ENCODE data around the gene ZNF777. TPM values are rescaled to one million over a fixed set of nuclear protein-coding genes. Genes with fewer than 3 reads are reported as not detected.

The ZNF777 gene
- total and polyA plus RNA-seq, 2 of the 4 experiments (the other 2 are of a cell fraction), result 3.2 to 6.5 TPM

- no peaks in the 10 kb centered on the region for H3K27me3 ChIP-seq (ENCODE audit: control insufficient read depth, insufficient read depth, low read length)
- WGBS, 2 experiments (ENCODE audit: extremely low coverage in 2 of 2, insufficient read length in 1 of 2), result 100% methylated on average over 1 of the region's 6 CpGs; no CpG with 5 or more reads in 1 of the 2 experiments
Observed at GRCh38 chr7:149471289-149471953, 10.6 kb upstream of the ZNF777 start.

More at GRCh38 chr7:149471289-149471953, 10.6 kb upstream of the ZNF777 start:
- intact Hi-C loops (cut with micrococcal nuclease), result no loop called here
- TF ChIP-seq BHLHE40 (IDR thresholded peaks at IDR 0.05; ENCODE audit: low read depth, low read length), result no peak
- no peak for TF ChIP-seq MAZ (IDR thresholded peaks at IDR 0.05; ENCODE audit: borderline replicate concordance, low read depth, low read length)
- TF ChIP-seq POLR2A (IDR thresholded peaks at IDR 0.05; ENCODE audit: low read depth, low read length), result no peak
- no peak for TF ChIP-seq CEBPB (IDR thresholded peaks at IDR 0.05; ENCODE audit: low read depth, low read length)
- no peak for TF ChIP-seq FOS (IDR thresholded peaks at IDR 0.05; ENCODE audit: low read depth, low read length)
- no peak for TF ChIP-seq RAD21 (IDR thresholded peaks at IDR 0.05; ENCODE audit: low read length)
- TF ChIP-seq USF2 (IDR thresholded peaks at IDR 0.05; ENCODE audit: low read depth, low read length), result no peak
- TF ChIP-seq MXI1 (IDR thresholded peaks at IDR 0.05; ENCODE audit: borderline replicate concordance, low read depth, low read length), result no peak
- TF ChIP-seq RCOR1 (IDR thresholded peaks at IDR 0.05; ENCODE audit: insufficient replicate concordance, low read length), result no peak
- TF ChIP-seq RFX5 (IDR thresholded peaks at IDR 0.05; ENCODE audit: low read depth, low read length), result no peak
- no peak for TF ChIP-seq CHD1 (IDR thresholded peaks at IDR 0.05; ENCODE audit: low read depth, low read length)
- no peak for TF ChIP-seq CTCF (conservative IDR thresholded peaks at IDR 0.05; ENCODE audit: low read depth, low read length)
- no peak for TF ChIP-seq SMC3 (IDR thresholded peaks at IDR 0.05; ENCODE audit: low read depth, low read length)
- no peak for TF ChIP-seq NFE2L2 (IDR thresholded peaks at IDR 0.05; ENCODE audit: low read depth, low read length)
- H3K9me1 ChIP-seq (ENCODE audit: insufficient read depth, low read length), result no peaks in the 10 kb centered on the region; the same call in 1 of the 2 replicates
- no peak overlapping the region for H3K9ac ChIP-seq (ENCODE audit: low read depth, low read length)
- no peak overlapping the region for H2BK5ac ChIP-seq (ENCODE audit: low read depth, low read length, poor library complexity, severe bottlenecking)
- no peaks in the 10 kb centered on the region for H3K4me1 ChIP-seq (ENCODE audit: control insufficient read depth, insufficient read depth, low read length)
- no peak overlapping the region for H4K8ac ChIP-seq (ENCODE audit: low read depth in 2 of 2, low read length in 2 of 2)
- H3K18ac ChIP-seq (ENCODE audit: low read depth, low read length), result no peak overlapping the region
- no peak overlapping the region for H3K23ac ChIP-seq (ENCODE audit: low read depth, low read length)
- peaks cover 2% of the 10 kb centered on the region; the same call in 1 of the 2 replicates for H3K9me3 ChIP-seq (ENCODE audit: control insufficient read depth, insufficient read depth, low read length)
- in situ Hi-C loops (cut with MboI; ENCODE audit: low sequenced_read_pairs), result no loop called here
- H4K5ac ChIP-seq (ENCODE audit: low read depth, low read length), result no peak overlapping the region
- H3K56ac ChIP-seq (ENCODE audit: extremely low read depth, insufficient read depth, low read length), result no peak overlapping the region
- H2BK120ac ChIP-seq (ENCODE audit: low read depth, low read length), result no peak overlapping the region
- H4K91ac ChIP-seq (ENCODE audit: insufficient read depth, low read depth, low read length), result no peak overlapping the region
- no TSS peak for BruUV-seq (replicated peaks)
- no peak overlapping the region for H2AK5ac ChIP-seq (ENCODE audit: low read depth, low read length)
- no peak overlapping the region for H2BK20ac ChIP-seq (ENCODE audit: low read depth, low read length)
- no peak overlapping the region for H3K14ac ChIP-seq (replicated peaks; ENCODE audit: low read depth, low read length)
- no peak for ATAC-seq (ENCODE audit: low read depth)
- no peak overlapping the region for H2BK15ac ChIP-seq (ENCODE audit: low read depth, low read length)
- H3K27ac ChIP-seq (ENCODE audit: insufficient read depth, low read length), result no peak overlapping the region
- no peak overlapping the region for H3K4me3 ChIP-seq (ENCODE audit: insufficient read depth, low read depth, low read length)
- CTCF ChIA-PET, result no interaction called here
- no peak overlapping the region for H3K4ac ChIP-seq (ENCODE audit: low read depth, low read length)
- POLR2A ChIA-PET (ENCODE audit: unreplicated experiment), result no interaction called here
- H3K36me3 ChIP-seq (ENCODE audit: control insufficient read depth, insufficient read depth, low read length), result peaks cover 40% of the 10 kb centered on the region
- H2AK9ac ChIP-seq (replicated peaks; ENCODE audit: low read depth, low read length, poor library complexity), result no peak overlapping the region
- no peaks in the 10 kb centered on the region for H4K20me1 ChIP-seq (ENCODE audit: insufficient read depth, low read length)
- peaks cover 0 to under 1% of the 10 kb centered on the region in 2 experiments; a peak in 1 of 4 replicates for H3K79me1 ChIP-seq (ENCODE audit: low read depth in 1 of 2, low read length in 2 of 2)
- no peak overlapping the region for H3K4me2 ChIP-seq (ENCODE audit: low read depth, low read length)
- H2AFZ ChIP-seq (replicated peaks; ENCODE audit: low read length, poor library complexity), result no peak overlapping the region
- DNase-seq, result no peak
- dilution Hi-C loops (cut with HindIII; ENCODE audit: low sequenced_read_pairs, unreplicated experiment), result no loop called here

Data from IMR-90 (cell line).